ENCODE data around the gene AJAP1.
"Not testable (repeated sequence)": the region's sequence is repeated elsewhere in the genome, so short reads cannot be mapped to it uniquely, and the experiment has no call there.

AJAP1 gene

DNA sequence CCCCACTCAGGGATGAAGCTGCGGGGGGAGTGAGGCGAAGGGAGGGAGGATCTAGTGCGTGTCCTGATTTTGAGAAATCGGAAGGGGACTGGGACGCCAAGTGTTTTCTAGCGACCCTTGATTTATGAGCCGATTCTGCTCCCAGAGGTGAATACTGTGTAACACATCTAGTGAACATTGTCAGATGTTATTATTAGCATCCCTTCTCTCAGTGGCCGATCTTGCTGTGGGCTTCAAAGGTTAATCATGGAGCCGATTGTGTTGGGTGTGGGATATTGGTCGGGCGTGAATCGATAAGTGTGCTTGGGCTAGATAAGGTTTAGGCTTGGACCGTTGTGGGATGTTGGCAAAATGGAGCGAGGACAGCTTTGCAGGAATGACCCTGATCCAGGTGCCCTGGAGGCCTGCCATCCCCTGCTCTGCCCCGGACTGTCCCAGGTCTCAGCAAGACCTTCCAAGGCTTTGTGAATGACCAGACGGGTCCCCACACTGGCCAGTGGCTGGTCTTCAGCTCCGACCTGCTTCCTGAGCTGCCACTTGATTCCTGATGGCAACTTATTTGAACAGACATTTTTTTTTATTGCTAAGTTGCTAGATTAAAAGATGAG lies 2.2 kb downstream of the AJAP1 start:
- no peak for DNase-seq (ENCODE audit: extremely low read depth in 1 of 2, low read depth in 1 of 2)

DNA sequence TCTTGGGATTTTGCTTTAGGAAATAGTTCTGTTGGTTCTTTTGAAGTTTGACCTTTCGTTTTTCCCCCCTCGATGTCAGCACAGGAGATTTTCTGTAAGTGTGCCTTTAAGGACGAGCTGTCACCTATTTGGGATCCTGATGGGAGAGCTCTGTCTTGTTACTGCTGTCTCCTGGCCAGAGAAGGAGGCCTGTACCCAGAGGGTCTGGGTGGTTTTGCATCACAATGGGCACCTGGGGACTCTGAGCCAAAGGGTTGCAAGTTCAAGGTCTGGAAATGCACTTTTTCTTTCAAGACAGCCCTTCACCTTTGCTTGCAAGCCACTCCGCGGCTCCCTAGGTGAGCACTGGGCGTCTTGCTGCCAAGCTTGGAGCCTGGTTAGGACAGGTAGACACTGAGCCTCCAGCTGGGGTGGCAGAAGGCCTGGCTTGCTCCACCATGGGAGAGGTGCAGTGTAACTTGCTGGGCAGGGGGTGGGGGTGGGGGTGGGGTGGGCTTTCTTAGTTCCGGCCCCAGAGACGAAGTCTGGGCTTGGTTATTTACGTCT lies 2.9 kb downstream of the AJAP1 start:
- DNase-seq (ENCODE audit: extremely low read depth in 1 of 2, low read depth in 1 of 2): no peak

DNA sequence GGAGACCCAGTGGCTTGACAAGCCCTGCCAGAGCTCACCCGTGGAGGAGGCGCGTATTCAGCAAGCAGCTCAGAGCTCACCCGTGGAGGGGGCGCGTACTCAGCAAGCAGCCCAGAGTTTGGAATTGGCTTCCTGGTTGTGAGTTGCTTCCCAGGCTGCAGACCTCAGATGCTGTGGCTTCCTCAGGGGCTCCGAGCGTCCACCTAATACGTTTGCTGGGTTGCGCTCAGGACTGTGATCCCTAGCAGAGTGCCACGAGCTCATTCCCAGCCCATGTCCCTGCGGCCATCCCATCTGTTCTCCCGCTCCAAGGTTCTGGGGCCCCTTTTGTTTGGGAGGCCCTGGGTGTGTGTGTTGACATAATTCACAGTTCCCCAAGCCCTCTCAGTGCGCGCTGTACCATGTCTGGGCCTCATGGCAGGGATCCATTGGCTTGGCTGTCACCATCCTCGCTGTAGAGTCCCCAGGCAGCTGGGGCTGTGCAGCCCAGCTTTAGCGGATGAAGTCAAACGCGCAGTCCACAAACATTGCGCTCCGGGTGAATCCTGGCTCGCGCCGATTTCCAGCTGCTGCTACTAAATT lies 3.6 kb downstream of the AJAP1 start:
- DNase-seq (ENCODE audit: extremely low read depth in 1 of 2, low read depth in 1 of 2): no peak

GRCh38 chr1:4658643-4659628 lies 4.5 kb downstream of the AJAP1 start:
- DNase-seq (ENCODE audit: extremely low read depth in 1 of 2, low read depth in 1 of 2): no peak

GRCh38 chr1:4660917-4661594 lies 6.6 kb downstream of the AJAP1 start:
- no peak for DNase-seq (ENCODE audit: extremely low read depth in 1 of 2, low read depth in 1 of 2)

DNA sequence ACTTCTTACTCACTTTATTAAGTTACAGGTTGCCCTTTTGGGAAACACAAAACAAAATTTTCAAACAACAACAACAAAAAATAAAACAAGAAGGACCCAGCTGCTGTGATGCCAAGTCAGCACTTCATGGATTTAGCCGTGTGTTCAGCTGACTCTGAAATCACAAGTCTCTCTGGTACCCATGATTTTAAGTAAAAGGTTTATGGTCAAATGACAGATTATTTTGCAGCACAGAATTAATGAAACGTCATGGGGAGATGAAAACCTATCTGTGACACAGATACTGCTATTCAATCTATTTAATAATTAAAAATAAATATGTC lies 7.1 kb downstream of the AJAP1 start:
- DNase-seq (ENCODE audit: extremely low read depth in 1 of 2, low read depth in 1 of 2): no peak

DNA sequence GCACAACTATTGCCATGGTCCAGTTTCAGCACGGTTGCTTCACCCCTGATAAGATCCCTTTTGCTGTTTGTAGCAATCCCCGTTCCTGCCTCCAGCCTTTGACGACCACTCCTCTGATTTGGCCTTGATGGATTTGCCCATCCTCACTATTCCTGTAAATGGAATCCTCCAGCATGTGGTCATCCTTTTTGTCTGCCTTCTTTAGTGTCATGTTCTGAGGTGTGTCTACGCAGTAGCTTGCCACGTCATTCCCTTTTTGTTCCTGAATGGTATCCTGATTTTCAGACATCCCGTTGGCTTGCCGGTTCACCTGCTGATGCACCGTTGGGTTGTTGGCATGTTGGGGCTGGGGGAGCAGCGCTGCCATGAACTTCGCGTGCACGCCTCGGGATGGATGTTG lies 7.8 kb downstream of the AJAP1 start:
- DNase-seq (ENCODE audit: extremely low read depth in 1 of 2, low read depth in 1 of 2): no peak

DNA sequence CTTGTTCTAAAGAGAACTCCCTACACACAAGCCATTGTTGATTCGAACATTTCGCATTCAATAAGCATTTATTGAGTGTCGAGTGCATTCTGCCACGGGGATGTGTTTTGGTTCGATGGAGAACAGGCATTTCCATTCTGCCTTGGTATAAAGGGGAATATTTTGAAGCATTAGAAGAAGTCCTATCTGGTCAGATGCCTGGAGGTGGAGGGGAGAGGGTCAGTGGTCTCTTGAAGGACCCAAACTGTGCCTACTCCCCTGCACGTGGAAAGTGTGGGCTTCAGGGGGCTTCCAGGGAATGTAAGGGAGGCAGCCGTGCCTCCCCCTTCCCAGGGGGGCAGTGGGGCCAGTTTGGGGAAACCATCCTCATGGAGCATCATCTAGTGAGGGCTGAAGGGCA lies 8.3 kb downstream of the AJAP1 start:
- no peak for DNase-seq (ENCODE audit: extremely low read depth in 1 of 2, low read depth in 1 of 2)

DNA sequence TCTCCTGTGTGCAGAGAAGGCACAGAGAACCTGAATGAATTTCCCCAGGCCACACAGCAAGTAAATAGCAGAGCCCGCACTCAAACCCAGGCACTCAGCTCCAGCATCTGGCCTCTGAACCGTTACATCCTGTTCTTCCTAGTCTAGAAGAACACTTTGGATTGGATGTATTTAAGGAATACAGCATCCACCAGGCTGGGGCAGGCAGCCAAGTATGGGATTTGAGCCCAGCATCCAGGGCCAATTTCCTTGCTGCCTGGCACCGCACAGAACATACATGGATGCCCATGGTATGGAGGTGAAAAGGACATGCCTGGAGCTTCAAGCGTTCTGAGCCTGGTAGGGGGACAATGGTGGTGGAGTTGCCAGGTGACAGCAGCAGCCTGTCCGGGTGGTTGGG lies 9.7 kb downstream of the AJAP1 start:
- no peak for DNase-seq (ENCODE audit: extremely low read depth in 1 of 2, low read depth in 1 of 2)

GRCh38 chr1:4664606-4665005 lies 10.2 kb downstream of the AJAP1 start:
- DNase-seq (ENCODE audit: extremely low read depth in 1 of 2, low read depth in 1 of 2): no peak

- no peak for DNase-seq (ENCODE audit: extremely low read depth in 1 of 2, low read depth in 1 of 2)
These were observed 11.0 kb downstream of the AJAP1 start for GRCh38 chr1:4665456-4665855.

GRCh38 chr1:4666683-4667082 lies 12.3 kb downstream of the AJAP1 start:
- DNase-seq (ENCODE audit: extremely low read depth in 1 of 2, low read depth in 1 of 2): not testable (repeated sequence)

GRCh38 chr1:4668743-4669700 lies 14.6 kb downstream of the AJAP1 start:
- no peak for DNase-seq (ENCODE audit: extremely low read depth in 1 of 2, low read depth in 1 of 2)

DNA sequence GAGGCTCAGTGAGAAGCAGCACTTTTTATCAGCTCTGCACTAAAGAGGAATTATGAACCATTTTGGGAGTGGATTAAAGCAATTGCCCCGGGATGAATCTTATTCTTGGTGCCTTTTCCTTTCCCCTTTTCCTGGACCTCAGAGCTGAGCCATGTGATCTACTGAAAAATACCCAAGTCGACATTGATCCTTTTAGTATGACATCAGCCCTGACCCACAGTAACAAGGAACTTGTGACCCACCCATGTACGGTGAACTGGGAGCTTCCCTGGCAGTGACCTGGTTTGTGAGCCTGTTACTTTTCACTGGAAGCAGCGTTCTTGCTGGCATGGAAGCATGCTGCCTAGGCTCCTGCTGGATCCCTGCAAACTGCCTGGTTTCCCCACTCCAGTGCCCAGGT lies 15.9 kb downstream of the AJAP1 start:
- DNase-seq (ENCODE audit: extremely low read depth in 1 of 2, low read depth in 1 of 2): no peak

- DNase-seq (ENCODE audit: extremely low read depth in 1 of 2, low read depth in 1 of 2): no peak
These were observed 17.4 kb downstream of the AJAP1 start for GRCh38 chr1:4671828-4672227.

DNA sequence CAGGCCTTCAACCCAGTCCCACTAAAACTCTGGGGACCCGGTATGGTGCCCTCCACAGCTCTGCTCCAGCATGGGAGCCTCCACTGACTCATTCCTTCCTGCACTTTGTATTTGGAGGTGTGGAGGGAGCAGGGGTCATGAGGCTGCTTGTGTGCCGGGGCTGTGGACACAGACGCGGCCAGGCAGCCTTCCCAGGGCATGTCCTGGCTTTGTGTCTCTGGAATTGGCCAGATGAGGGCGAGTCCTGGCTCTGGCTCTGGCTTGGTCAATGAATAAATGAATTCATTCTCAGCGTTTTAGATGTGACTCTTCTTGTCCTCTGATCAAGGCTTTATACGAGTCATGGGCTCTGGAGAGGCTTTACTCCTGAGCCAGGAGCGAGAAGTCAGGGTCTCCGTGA lies 19.1 kb downstream of the AJAP1 start:
- DNase-seq (ENCODE audit: extremely low read depth in 1 of 2, low read depth in 1 of 2): no peak

- no peak for DNase-seq (ENCODE audit: extremely low read depth in 1 of 2, low read depth in 1 of 2)
These were observed 19.7 kb downstream of the AJAP1 start for GRCh38 chr1:4674117-4674516.

DNA sequence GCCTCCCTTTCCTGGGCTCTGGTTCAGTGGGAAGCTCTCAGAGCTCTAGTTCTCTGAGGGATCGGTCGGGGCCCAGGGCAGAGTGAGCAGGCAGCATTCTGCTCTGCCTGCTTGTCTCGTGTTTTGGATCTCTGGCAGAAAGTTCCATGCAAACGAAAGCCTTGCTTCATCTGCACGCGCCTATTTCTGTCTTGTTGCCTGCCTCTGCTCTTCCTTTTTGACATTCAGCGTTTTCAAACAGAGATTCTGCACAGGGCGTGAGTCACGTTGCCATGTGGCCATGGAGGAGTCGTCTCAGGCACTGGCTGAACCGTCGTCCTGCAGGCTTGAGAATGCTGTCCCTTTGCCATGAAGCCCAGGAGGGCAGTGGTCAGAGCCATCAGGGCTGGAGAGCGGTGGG lies 20.3 kb downstream of the AJAP1 start:
- no peak for DNase-seq (ENCODE audit: extremely low read depth in 1 of 2, low read depth in 1 of 2)

- DNase-seq (ENCODE audit: extremely low read depth in 1 of 2, low read depth in 1 of 2): no peak
These were observed 21.2 kb downstream of the AJAP1 start for GRCh38 chr1:4675454-4676186.
